Activated CD8-positive, alpha-beta memory T cell treated with anti-CD3 and anti-CD28 coated beads, Interleukin-2, amount 50 U/mL, for 24 hours (primary cell): Measurements from ENCODE around the gene ZBED5.

Source experiments
- DNase-seq: peaks from one replicate; pipeline ENCODE4 v3.0.0-alpha.2; 2020; ENCODE audit errors: extremely low read depth

ZBED5 gene

GRCh38 chr11:10878408-10879214 is 20.8 kb upstream of the ZBED5 start:
- DNase-seq = no peak

- no peak for DNase-seq
These were observed 18.3 kb upstream of the ZBED5 start for GRCh38 chr11:10876158-10876557.

GRCh38 chr11:10875430-10876021 is 17.7 kb upstream of the ZBED5 start:
- no peak for DNase-seq

GRCh38 chr11:10872097-10872496 is 14.2 kb upstream of the ZBED5 start:
- DNase-seq = no peak

GRCh38 chr11:10868352-10868751 is 10.5 kb upstream of the ZBED5 start:
- DNase-seq = no peak

GRCh38 chr11:10866893-10867331 is 9.1 kb upstream of the ZBED5 start:
- DNase-seq = no peak

GRCh38 chr11:10865837-10866270 is 8.0 kb upstream of the ZBED5 start:
- DNase-seq = no peak

- DNase-seq = no peak
These were observed 6.8 kb upstream of the ZBED5 start for GRCh38 chr11:10864688-10865087.

- DNase-seq = no peak
These were observed 4.6 kb upstream of the ZBED5 start for GRCh38 chr11:10862446-10862845.

- no peak for DNase-seq
These were observed 3.9 kb upstream of the ZBED5 start for GRCh38 chr11:10861799-10862198.

GRCh38 chr11:10861047-10861446 is 3.2 kb upstream of the ZBED5 start:
- no peak for DNase-seq

GRCh38 chr11:10858439-10859325 is 829 bp upstream of the ZBED5 start:
- DNase-seq = no peak

GRCh38 chr11:10857459-10857708 is 469 bp downstream of the ZBED5 start:
- no peak for DNase-seq

GRCh38 chr11:10856689-10857458 is 979 bp downstream of the ZBED5 start:
- DNase-seq = no peak

GRCh38 chr11:10855295-10855694 is 2.6 kb downstream of the ZBED5 start:
- no peak for DNase-seq

- DNase-seq = no peak
These were observed 9.6 kb downstream of the ZBED5 start for GRCh38 chr11:10847960-10848860.

GRCh38 chr11:10846660-10847059 is 11.2 kb downstream of the ZBED5 start:
- DNase-seq = no peak

- DNase-seq = no peak
These were observed 12.3 kb downstream of the ZBED5 start for GRCh38 chr11:10845589-10845988.

GRCh38 chr11:10844796-10845195 is 13.1 kb downstream of the ZBED5 start:
- DNase-seq = no peak

- no peak for DNase-seq
These were observed 13.5 kb downstream of the ZBED5 start for GRCh38 chr11:10844356-10844755.

GRCh38 chr11:10838881-10839280 is 19.0 kb downstream of the ZBED5 start:
- no peak for DNase-seq
